ENCODE data around the gene UBE2N.
"Not testable (repeated sequence)": the region's sequence is repeated elsewhere in the genome, so short reads cannot be mapped to it uniquely, and the experiment has no call there.

Gene UBE2N

DNA sequence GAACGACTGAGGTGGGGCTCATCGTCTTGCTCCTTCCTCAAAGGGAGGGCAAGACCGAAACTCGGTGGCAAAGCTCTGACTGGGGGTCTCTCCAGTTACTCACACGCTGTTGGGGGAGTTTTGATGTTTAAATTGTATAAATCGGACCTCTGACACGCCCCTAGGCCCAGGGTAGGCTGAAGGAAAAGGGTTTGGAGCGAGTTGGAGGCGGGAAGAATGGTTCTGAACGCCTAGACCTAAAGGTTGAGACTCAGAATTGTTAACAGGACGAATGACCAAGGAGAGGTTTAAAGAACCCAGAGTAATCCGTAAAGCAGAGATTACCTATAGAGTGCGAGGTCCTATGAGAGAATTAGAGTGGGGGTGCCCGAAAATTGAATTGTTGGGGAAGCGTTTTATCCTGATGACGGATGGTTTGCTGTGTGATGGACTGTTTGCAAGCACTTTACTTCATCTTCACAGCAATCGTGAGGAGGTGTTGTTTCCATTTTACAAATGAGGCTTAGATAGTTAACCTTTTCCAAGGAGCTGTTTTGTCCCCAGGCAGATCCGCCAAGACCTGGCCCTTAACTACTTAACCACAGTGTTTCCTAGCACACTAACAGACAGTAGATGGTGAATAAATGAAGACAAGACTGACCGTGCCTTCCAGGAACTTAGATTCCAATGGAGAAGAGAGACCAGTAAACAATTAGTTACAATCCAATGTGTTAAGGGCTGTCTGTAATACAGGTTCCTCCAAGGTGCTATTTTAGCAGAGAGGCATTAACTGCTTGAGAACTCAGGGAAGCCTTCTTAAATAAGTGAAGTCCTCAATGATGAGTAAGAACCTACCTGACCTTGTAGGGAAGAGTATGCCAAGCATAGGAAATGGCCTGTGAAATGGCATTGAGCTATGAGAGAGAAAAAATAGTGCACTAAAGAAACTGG, 929 bp upstream of the UBE2N start:
- no peak for DNase-seq

DNA sequence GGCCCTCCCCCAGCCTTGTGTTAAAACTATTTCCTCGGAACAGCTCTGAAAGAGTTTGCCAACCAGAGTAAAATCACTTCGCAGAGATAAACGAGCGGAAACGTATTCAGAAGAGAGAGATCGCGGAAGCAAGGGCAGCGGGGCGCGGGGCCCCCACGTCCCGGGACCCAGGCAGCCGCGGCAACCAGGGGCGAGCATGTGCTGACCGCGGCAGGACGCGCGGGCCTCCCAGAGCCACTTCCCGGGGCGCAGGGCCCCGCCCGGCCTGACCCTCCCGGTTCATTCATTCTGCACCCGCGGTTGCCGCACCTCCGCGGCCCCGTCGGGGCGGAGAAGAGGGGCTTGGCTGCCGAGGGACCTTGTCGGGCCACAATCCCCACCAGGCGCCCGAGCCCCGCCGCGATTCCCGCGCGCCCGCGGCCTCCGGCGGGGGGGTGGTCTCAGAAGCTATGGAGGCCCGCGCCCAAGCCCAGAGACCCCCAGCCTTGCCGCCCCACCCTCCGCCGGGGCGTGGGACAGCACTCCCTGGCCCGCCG, 598 bp downstream of the UBE2N start:
- no peak for DNase-seq

DNA sequence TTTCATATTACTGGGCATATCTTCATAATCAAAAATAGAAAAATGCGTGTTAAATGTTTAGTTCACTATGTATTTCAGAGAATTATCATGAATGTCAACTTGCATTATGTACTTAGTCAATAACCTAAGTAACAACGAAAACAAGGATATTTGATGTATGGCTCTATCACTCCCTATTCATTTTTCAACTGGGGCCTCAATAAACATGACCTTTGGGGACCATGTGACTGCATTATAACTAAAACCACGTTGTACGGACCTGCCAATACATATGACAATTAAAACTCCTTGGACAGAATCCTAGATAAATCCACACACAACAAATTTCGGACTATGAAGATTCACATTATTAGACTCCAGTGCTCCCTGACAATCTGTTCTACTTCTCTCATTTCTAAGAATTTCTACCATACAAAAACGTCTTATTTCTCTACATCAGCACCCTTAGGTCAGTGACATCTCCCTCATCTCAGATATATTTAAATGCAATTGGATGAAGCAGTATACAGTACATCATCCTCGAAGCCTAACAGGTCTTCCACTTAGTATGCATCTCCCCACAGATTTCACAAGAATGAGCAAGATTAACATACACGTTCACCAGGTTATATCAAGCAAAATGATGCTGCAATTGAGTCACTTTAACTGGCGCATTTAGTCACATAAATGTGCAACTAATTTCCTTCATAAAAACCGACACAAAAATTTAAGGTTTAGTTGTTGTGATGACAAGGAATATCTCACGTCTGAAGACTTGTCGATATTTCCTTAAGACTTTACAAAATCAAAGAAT, 1.5 kb downstream of the UBE2N start:
- DNase-seq: no peak

DNA sequence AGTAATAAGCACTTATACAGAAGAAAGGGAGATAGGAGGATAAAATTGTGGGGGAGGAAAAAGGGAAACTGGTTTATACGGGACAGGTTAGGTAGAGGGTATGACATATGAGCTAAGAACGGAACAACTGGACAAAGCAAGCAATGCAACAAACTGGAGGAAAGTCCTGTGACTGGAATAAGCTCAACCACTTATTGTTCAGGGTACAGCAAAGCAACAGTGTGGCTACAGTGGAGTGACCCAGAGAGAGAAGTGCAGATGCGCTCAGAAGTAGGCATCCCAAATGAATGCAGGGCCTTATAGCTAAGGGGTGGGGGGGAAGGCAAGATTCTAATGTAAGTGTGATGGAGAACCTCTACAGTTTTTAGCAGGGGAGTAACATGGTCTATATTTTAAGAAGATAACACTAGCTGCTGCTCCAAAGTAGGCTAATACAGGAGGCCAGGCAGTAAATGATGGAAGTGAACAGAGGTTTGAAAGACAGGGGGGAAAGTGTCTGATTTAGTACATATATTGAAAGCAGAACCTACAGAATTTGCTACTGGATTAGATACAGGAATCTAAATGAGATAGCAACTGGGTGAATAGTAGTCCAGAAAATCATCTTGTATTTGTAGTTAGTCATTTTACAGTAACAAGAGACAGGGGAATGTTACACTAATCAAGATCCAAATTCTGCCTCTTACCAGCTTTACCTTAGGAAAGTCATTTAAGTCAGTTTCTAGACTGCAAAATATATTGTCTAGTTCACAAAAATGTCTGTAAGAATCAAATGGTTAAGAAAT, 3.3 kb downstream of the UBE2N start:
- DNase-seq: no peak

DNA sequence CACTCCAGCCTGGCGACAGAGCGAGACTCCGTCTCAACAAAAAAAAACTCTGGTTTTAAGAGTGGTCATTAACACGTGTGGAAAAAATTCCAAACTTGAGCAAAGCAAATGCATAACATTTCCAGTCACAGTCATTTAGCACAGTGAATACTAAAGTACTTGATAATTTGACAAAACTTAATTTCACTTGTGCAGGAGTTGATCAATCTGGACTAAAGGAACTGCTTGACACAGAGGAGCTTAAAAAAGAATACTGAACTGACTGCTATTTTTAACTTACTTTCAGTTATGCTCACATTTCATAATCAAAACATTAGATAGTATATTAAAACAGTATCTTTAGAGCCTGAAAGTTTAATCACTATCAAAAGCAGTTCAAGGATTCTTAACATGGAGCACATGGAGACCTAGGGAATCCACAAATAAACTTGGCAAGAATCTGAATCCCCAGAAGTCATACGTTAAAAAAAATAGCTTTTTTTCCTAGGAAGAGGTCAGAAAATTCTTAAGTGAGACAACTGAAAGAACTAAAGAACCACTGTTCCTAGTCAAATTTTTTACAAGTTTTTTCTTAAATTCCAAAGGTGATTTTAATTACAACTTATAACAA, 7.4 kb downstream of the UBE2N start:
- no peak for DNase-seq

DNA sequence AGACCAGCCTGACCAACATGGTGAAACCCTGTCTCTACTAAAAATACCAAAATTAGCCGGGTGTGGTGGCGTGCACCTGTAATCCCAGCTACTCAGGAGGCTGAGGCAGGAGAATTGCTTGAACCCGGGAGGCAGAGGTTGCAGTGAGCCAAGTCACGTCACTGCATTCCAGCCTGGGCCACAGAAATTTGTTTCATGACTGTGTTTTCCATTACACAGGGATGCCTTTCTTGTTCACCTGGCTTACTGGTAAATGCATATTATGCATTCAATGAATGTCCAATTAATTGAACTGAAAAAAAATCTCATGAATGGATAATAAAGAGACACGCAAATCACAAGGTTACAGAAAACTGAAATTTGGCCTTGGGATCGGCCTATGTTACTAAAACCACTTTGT, 9.7 kb downstream of the UBE2N start:
- not testable (repeated sequence) for DNase-seq

DNA sequence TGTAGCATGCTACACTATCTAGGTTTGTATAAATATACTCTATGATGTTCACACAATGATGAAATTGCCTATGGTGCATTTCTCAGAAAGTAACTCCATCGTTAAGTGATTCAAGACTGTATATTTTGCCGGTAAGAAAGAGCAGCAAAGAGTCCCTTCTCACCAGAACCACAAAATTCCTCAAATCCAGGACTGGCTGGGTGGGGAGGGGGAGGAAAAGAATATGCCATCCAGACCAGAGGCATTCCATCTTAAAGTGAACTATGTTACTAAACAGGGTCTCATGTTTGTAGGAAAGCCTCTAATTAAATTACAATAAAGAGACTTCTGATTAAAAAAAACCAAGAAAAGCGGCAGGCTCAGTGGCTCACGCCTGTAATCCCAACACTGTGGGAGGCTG, 11.5 kb downstream of the UBE2N start:
- DNase-seq: no peak

DNA sequence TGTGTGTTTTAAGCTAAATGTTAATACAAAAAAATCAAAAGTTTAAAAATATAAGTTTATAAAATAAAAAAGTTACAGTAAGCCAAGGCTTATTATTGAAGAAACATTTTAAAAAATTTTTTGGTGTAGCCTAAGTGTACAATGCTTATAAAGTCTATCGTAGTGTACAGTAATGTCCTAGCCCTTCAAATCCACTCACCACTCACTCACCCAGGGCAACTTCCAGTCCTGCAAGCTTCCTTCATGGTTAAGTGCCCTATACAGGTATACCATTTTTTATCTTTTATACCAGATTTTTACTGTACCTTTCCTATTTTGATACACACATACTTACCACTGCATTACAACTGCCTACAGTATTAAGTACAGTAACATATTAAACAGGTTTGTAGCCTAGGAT, 11.9 kb downstream of the UBE2N start:
- DNase-seq: no peak

DNA sequence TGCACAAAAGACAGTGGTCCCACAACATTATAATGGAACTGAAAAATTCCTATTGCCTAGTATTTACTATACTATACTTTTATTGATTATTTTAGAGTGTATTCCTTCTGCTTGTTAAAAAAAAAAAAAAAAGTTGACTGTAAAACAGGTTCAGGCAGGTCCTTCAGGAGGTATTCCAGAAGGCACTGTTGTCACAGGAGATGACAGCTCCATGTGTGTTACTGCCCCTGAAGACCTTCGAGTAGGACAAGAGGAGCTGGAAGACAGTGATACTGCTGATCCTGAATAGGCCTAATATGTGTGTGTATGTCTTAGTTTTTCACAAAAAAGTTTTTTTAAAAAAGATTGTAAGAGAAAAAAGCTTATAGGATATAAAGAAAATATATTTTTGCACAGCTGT, 12.3 kb downstream of the UBE2N start:
- DNase-seq: no peak

DNA sequence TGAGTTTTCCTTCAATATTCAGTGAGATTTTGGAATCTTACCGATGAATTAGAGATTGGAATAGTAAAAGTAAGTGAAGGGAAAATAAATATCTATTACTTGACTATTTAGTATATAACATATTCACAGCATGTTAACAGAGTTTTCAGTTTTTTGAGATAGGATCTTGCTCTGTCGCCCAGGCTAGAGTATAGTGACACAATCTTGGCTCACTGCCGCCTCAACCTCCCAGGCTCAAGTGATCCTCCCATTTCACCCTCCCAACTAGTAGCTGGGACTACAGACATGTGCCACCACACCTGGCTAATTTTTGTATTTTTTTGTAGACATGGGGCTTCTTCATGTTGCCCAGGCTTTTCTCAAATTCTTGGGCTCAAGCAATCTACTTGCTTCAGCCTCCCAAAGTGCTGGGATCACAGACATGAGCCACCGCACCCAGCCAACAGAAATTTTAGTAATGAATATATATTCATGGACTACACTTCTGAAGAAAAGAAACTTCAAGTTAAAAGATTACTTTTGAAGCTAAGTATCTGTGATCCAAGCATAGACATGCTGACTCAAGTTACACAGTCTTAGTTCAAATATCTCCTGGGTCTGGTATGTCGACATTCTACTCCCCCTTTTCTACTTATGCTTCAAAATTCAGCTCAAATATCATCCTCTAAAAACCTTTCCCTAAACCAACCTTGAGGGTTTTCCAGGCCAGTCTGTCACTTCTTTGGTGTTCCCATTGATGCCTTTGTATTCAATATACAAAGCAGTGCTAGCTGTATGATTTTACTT, 13.8 kb downstream of the UBE2N start:
- DNase-seq: no peak

DNA sequence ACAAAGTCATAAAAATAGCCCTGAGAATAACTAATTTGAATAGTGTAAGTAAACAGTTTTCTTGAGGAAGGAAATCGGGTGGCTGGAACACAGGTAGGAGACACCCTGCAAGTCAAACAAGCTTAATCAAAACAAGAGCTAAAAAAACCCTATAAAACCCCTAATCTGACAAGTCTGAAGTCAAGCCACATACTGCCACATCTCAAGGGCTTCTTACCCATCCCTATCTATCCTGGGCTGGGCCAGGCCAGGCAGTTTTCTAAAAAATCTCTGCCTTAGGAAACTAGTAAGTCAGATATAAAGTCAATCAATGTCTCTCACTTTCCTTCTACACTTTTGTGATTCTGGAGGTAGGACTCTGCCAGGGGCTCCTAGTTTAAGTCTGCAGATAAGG, 15.3 kb downstream of the UBE2N start:
- no peak for DNase-seq

DNA sequence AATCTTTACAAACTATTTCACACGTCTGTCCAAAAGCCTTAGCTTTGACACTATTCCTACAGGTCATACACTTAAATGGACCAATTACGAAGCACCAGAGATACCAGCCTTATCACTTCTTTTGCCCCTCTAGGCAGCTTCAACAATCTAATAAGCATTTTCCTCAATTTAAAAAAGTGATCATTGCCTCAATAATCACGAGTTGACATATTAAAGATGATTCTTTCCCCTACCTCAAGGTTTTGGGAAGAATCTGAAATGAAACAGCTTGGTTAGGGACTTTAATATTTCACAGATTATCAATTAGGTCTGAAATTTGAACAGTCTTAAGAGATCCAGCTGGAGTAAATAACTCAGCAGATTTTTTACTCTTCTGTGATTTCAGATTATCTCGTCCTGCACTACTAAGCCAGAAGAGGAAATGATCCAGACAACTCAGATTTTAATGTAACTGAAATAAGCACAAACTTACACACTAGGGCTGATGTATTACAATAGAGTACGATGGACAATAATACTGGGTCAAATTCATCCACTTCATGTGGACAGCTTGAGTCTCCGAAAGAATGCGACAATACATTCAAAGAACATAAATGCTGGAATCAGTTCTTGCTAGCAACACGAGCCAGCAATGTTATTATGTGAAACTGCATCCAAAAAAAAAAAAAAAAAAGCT, 15.9 kb downstream of the UBE2N start:
- DNase-seq: no peak

DNA sequence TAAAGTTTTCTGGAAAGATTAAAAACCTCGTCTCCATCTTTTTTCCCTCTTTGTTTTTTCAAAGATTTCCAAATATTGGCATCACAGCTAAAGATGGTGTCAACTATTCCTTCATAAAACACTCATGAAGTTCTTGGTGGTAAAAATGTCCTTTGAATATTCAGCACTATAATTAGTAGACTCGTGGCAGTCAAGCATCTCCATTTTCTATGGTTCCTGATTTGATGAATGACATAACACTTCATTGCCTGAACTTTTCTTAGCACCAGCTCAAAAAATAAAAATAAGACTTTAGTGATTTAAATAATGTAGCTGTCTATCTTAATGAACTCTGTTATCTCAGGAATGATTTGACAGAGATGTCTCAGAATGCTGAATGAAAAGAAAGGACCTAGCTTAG, 19.7 kb downstream of the UBE2N start:
- DNase-seq: no peak

DNA sequence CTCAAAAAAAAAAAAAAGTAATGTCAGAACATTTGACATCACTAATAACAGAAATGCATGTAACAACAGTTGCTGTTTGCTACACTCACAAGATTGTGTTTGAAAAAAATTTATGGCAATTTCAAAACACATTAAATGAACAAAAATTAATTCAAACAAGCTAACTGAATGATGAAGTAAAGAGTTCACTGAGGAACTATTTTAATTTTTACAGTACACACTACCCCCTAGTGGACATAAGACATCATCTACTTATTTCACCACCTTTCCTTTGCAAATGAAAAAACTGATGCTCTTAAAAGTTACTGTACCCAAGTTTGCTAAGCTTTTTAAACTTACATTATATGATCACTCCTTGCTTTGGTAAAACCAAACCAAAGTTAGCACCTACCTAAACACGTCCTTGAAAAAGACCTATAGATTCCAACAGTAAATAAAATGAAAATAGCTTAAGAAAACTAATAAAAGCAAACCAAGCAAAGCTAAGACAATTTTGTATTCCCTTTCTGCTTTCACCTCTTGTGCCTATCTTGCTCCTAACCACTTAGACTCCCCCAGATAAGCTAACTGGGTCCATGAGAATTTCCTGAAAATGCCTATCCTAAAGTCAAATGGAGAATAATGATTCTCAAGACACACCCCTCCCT, 22.2 kb downstream of the UBE2N start:
- DNase-seq: peak; percentile 66

DNA sequence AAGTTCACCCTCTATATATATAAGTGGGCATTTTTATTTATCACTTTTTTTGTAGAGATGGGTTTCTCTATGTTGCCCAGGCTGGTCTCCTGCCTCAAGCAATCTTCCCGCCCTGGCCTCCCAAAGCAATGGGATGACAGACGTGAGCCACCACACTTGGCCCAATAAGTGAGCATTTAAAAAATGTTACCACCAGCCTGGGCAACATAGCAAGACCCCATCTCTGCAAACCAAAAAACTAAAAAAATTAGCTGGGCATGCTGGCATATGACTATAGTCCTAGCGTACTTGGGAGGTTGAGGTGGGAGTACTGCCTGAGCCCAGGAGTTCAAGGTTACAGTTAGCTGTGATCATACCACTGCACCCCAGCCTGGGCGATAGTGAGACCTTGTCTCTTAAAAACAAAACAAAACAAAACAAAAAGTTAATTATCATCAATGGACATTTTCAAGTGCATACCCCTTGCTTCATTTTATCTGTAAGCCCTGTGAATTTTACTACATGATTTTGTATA, 23.7 kb downstream of the UBE2N start:
- DNase-seq: no peak

DNA sequence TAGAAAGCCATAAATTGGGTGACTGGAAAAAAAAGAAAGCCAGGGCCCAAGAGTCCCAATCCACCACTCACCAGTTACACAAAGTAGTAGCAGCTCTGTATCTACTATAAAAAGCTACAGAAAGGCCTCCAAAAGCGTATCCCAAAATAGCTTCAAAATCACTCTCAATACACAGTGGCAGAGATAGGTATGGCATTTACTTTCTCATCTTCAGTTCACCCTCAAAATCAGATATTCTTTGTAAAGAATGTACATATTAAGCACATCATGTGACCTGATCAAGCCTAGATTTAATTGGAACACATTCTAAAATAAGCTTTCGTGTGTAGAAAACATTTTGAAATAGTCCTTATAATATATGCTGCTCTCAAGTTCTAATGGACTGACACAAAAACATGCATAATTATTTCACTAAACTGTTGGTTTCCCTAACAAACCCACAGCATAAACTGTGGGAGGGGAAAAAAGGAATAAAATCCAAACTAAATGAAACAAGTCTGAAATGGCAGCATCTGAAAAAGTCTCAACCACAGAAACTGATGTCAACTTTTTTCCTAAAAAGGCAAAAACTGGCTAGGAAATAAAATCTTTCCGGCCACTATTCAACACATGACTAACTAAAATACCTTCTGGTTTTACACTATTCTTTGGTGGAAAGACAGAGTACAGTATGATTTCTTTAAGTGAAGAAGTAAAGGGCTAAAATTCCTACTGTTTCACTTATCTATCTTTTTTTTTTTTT, 25.9 kb downstream of the UBE2N start:
- no peak for DNase-seq

DNA sequence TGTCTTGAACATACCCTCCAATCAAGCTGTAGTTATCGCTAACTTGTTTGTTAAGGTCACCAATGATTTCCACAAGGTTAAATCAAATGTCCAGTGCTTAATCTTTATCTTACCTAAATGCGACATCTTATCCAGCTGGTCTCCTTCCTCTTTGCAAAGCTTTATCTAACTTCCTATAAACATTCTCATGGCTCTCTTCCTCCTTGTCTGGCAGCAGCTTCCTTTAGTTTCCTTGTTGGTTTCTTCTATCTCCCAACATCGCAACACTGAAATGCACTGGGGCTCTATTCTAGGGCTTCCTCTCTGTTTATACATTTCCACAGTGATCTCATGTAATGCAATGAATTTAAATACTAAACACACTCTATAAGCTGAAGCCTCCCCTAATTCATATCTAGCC, 28.7 kb downstream of the UBE2N start:
- no peak for DNase-seq

DNA sequence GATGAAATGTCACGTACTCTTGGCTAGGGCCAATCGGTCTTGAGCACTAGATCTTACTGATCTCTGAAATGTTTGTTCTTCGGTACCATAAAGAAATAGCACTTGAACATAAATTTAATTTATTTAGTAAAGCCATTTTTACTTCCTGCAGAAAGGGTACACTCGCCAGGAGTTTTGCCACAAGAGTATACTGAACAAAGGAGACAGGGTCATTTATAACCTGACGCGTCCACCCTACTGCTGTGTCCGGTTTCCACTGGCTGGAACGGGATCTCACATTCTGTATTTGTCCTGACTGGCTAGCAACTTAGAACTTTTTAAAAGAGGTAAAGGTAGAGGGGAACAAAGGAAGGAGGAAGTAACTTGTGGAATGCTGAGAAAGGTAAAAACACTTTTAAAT, 29.4 kb downstream of the UBE2N start:
- not testable (repeated sequence) for DNase-seq

DNA sequence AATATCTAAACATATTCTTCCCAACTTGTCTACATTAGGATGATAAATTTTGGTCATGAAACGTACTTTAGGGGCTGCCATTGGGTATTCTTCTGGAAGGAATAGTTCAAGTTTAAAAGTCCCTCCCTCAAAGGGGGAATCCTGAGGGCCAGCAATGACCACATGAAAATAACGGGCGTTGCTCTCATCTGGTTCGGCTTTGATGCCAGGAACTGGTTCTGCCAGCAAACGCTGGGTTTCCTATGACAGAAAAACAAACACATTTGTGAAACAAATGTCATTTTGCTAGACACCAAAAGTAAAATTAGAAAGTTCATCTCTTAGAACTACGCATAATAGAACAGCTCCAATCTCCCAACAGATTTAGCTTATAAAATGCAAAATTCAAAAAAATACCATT, 30.7 kb downstream of the UBE2N start:
- DNase-seq: not testable (repeated sequence)

Measured in NCI-H1105 treated with DMSO at 0.1 percent for 48 hours (cell line).